NCI-H1436 (cell line): Measurements from ENCODE around the gene ERGIC2.

Experiments used
- DNase-seq: peaks from one replicate; lab custom pipeline; 2025; lab: John Stamatoyannopoulos, UW

The ERGIC2 gene

DNA sequence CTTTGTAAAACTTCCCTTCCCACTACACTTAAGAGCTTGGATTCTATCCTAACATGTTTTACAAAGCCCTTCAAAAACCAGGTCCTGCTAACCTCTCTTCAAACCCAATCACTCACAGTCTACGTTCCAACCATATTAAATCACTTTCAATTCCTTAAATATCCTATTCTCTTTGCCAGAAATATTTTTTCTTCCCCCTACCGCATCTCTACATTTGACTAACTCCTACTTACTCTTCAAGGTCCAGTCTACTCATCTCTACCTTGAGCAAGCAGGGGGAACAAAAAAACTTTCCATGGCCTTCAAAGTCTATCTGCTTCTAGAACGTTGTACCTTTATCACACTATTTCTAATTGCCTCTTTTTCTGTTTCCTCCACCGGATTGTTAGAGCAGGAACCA lies 6.1 kb downstream of the ERGIC2 start:
- DNase-seq = no peak

DNA sequence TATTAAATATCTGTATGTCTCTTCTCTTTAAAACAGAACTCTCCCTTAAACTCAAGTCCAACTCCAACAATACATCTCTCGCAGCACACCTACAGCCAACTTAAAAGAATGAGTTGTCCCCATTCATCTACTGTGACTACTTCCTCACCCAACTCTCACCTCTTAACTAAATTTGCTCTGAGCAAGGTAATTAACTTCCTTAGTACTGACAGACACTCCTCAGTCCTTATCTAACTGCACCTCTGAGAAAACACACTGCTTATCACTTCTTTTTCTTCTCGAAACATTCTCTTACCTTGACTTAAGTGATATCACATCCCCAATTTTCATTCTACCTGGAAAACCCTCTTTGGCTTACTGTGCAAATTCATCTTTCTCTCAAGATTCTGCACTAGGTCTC lies 7.0 kb downstream of the ERGIC2 start:
- no peak for DNase-seq

- no peak for DNase-seq
Observed at GRCh38 chr12:29365091-29365490, 15.9 kb downstream of the ERGIC2 start.

DNA sequence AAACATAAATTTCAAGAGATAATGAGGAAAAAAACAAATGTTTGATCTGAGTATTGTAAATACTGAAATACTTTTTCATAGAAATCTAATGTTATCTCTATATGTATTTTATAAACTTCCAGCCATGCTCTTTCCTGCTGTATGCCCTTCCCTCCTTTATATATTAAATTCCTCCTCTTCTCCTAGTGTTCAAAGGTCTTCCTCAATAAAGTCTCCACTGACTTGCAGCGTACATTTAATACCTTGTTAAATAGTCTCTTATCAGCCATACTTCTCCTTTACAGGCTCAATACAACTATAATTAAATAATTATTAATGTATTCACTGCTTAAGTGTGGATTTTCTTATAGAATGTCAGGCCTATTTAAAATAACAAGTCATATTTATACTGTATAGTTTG lies 26.0 kb downstream of the ERGIC2 start:
- DNase-seq = no peak

DNA sequence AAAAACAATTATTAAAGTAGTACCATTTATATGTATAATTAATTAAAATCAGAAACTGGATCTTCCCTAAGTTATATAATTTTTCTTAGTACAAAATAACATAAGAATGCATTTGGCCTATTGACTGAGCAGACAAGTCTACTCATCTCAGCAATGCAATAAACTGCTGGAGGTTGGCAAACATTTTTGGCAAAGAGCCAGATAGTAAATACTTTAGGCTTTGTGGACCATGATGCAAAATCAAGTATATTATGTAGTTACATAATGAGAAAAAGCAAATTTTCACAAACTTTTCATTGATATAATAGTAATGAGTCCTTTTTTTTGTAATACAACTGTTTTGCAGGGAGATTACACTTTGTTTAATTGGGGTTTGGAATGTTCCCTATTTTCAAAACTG lies 30.9 kb downstream of the ERGIC2 start:
- no peak for DNase-seq

GRCh38 chr12:29346769-29347421 lies 34.1 kb downstream of the ERGIC2 start:
- no peak for DNase-seq

DNA sequence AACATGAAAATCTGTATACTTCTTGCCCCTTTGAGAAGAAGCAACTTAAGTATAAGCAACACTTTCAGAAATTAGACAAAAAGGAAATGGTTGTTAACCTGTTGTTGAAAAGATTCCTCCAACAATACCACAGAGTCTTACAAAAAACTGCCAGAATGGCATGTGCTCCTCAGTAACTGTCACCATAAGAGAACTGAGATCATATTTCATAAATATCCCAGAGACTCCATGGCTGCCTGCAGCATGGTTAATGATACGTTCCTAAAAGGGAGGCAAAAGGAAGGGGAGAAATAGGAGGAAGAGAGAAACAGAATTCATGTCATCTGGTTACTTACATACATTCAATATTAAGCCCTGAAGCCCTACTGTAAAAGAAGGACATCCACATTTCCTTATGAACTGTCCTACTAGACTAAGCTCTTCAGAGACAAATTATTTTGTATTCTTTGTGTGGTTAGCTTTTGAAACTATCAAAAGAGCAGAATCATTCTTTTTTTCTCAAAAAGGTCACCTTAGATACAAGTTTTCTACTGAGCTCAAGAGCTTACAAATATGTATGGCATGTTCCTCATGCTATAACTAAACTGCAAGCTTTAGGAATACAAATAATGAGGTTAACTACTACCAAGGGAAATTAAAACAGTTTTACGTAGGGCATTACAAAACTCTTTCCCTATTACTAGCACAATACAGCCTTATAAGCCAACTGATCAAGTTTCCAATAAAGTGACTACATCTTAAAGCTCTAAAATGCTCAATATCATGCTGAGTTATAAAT lies 37.8 kb downstream of the ERGIC2 start:
- no peak for DNase-seq

DNA sequence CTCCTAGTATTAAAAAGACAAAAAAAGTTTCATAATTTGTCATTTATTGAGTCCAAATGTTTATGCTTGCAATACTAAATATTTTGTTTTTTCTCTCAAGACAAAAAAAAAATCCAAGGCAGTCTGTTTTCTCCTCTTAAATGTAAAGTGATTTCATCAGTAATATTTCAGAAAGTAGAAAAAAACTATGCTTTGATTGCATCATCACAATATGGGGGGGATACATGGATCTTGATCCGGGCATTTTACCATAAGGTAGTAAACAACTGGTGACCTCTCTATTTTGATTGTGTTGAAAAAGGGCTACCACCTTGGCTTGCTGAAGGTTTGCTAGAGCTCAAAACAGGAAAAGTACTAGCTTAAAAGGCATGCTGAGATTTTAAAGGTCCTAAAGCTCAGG lies 43.6 kb downstream of the ERGIC2 start:
- DNase-seq = no peak

GRCh38 chr12:29334937-29335336 lies 46.0 kb downstream of the ERGIC2 start:
- no peak for DNase-seq

DNA sequence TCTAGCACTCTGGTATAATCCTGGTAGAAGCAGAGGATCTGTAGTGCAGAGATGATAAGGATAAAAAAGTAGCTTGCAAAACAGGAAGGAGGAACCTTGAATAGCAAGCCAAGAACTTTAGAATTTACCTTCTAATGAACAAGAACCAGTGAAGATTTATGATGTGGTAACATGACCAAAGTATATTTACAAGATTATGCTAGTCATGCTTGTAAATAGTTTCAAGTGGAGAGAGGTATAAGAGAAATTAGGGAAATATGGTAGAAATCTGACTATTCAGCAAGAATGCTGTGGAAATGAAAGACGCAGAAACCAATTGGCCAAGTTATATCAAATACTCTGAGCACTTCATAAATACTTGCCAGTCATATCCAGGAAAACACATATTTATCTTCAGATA lies 47.8 kb downstream of the ERGIC2 start:
- no peak for DNase-seq

DNA sequence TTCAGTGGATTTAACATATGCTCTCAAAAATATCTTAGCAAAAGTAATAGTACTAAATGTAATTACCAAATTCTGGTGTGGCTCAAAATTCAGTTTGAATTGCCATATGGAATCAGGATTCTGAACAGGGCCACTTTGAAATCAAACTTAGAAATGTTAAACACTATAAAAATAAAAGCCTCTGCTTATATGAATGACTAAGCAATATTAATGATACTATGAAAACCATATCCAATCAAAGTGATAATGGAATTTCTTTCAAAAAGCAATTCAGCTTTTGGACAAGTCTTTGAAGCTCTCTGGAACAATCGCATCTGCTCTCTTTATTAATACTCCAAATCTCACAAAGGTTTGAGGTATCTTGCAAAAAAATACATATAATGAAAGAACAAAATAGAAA lies 51.6 kb downstream of the ERGIC2 start:
- DNase-seq = no peak

DNA sequence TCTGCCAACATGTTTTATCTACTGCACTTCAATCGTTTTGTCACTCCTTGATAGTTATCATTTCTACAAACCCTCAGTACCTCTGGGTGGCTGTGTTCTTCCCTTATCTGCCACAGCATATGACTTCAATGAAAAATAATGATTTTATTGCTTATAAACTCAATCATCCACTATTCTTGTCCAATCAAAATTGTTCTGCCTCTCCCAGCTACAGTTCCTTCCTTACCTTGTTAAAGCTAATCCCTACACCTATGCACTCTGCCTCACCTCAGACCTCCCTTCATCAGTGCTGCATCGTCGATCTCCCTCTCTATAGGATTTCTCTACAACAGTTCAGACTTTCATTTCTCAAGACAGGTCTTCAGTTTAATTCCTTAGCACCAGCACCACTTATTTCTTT lies 58.8 kb downstream of the ERGIC2 start:
- DNase-seq = no peak

DNA sequence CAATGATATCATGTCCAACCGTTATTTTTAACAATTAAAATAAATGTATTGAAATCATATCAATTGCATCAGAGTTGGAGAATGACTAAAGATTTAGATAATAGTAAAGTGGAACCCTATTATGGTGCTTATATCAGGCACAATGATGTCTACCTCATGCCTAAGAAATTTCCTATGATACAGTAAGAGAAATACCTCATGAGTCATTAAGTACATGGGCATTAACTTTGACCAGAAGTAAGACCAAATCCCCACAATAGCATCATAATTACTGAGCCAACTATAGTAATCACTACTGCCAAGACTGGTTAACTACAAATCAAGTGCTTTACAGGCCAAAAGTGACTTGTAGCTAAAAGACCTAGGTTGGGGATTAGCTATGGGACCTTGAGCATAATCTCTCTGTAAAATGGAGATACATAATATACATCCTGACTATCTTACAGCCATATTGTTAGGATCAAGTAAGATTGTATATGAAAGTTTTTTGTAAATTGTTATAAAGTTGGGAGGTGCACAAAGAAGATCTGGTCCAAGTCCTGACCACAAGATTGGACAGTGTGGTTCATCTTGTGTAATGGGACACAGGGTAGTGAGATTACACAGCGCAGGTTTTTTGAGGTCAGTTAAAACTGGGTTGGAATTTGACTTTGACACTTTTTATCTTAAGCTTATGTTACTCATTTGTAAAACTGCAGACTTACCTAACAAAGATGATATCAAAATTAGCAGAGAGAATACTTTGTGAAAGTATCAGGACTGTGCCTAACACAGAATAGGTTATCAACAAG lies 60.5 kb downstream of the ERGIC2 start:
- no peak for DNase-seq

DNA sequence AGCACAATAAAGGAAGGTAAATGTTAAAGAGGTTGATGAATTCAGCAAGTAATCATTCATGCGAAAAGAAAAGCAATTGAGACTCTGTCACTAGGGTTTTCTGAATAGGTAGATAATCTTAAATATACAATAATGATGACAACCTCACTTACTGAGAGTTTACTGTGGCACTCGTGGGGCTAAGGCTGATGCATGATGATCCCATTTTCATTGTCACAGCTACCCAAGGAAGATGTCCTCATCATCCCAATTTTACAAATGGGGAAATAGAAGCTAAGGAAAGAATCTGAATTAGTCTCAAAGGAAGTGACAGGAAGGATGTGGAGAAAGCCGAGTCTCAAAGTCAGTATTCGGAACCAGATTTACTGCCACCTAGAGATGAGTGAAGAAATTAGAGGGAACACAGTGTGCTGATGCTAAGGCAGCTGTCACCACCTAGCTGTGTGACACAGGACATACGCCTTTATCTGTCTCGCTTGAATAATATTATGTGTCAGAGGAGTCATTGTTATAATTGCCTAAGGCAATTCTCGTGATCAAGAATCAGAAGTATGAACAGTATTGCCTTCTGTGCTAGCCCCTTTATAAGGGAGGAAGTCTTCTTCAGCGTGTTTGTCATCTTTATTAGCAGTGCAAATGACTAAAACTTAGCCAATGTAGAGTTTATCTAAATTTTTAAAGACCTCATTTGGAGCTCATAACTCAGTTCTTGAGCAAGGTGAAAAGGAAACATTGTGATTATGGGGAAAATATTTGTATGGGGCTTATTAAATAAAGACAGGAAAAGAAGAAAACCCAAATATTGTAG lies 63.2 kb downstream of the ERGIC2 start:
- DNase-seq = peak; percentile 32

DNA sequence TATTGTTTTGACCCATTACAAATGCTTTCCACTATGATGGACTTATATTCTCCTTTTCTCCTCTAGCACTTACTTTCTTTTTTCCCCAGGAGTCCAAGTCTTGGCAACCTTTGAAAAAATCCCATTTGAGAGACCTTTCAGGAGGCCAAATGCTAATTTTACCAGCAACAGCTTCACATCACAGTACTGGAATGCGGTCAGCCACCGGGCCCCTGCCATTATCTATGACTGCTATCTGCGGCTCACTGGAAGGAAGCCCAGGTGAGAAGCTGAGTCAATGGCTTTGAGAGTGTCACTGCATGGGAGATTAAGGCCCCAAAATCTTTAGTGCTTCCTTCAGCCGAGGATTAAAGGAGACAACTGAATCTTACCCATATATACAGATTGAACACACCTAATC lies 64.2 kb downstream of the ERGIC2 start:
- DNase-seq = no peak

GRCh38 chr12:29314416-29314815 lies 66.6 kb downstream of the ERGIC2 start:
- no peak for DNase-seq

DNA sequence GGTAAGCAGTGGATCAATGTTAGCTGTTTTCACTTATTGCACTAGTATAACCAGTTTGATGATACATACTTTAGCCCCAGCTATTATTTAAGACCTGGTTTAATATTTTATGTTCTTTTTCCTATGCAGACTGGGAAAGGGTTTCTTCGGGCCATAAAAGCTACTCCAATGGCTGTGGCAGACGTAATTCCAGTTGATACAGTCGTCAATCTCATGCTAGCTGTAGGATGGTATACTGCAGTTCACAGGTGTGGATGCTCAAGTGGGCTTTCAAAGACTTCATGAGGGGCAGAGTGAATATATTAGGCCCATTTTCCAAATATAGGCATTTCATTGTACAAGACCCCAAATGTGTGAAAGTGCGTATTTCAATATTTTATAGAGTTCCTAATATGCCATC lies 70.1 kb downstream of the ERGIC2 start:
- DNase-seq = no peak

DNA sequence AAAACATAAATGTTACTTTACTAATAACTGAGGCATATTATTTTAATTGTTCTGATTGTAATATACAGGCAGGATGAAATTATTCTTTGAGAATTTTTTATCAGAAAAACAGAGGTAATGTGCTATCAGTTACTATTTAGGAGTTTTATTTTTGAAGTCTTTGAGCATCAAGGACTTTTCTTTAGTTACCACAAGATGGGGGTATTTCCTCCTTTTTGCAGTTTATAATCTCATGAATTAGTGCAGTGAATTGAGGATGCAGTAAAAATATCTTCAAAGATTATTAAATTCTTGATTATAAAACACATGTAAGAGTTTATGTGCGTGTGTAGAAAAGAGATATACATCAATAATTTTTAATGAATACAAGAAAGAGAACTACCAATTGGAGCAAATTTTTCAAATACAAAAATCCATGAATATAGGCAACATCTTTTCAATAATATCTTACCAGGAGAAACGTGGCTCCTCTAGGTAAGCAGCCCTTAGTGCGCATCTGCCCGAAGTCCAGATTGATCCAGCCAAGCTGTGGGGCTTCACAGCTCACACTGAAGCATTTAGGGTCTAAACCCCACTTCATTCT lies 71.6 kb downstream of the ERGIC2 start:
- DNase-seq = no peak

DNA sequence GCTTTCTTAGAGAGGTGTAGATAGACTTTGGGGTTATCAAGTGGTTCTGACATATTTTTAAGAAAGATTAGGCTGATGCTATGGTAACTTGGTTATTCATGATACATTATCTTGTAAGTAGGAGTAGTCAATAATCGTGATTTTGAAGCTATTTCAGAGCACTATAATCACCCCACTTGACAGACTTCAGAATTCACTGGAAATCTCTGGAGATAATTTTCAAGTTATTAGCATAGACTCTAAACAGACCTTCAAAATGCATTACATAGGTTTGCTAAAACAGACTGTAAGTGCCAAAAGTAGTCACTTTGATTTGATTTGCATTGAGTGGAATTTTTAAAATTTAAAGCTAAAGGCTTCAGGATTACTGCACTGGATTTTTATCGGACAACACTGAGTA lies 74.3 kb downstream of the ERGIC2 start:
- no peak for DNase-seq

DNA sequence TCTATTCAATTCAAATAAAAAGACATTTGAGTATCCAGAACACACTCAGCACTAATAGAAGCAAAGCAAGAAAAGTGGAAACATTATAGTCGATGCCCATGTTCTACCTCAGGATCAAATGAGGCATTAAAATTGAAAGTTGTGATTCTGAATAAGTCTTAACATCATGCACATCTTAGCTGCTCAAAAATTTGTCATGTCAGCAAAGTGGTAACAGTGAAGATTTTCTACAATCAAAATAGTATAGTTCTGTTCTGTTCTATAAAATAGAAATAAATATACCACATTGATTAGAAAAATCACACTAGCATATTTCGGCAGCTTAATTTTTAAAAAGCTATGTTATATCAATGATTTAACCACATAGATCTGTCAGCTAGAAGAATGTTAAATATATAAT lies 74.7 kb downstream of the ERGIC2 start:
- no peak for DNase-seq

GRCh38 chr12:29304388-29304787 lies 76.6 kb downstream of the ERGIC2 start:
- no peak for DNase-seq

GRCh38 chr12:29301114-29301513 lies 79.9 kb downstream of the ERGIC2 start:
- DNase-seq = no peak
